Smooth muscle cell (in vitro differentiated cells): ENCODE results near the gene PTPRG. TPM values are rescaled to one million over a fixed set of nuclear protein-coding genes. Genes with fewer than 3 reads are reported as not detected.

Experiments used
- DNase-seq: peaks from one replicate; lab custom pipeline; 2025; ENCODE audit not compliant: unreplicated experiment; lab: John Stamatoyannopoulos, UW
- H2AFZ ChIP-seq: fragments of 200-600 bp; sonication (generic); 2 replicates; pipeline ENCODE4 v1.6.0; 2016; ENCODE audit warnings: antibody characterized with exemption, low read depth, mild to moderate bottlenecking
- H3F3A ChIP-seq: fragments of 200-600 bp; sonication (generic); 2 replicates; pipeline ENCODE4 v1.6.0; 2017; ENCODE audit warnings: antibody characterized with exemption, low read depth
- H3K27ac ChIP-seq: fragments of 200-600 bp; sonication (generic); 2 replicates; pipeline ENCODE4 v1.5.1; 2016; ENCODE audit warnings: low read depth, mild to moderate bottlenecking
- H3K27me3 ChIP-seq: fragments of 200-600 bp; sonication (generic); 2 replicates; pipeline ENCODE4 v1.6.1; 2016; ENCODE audit warnings: low read depth, mild to moderate bottlenecking
- H3K36me3 ChIP-seq: fragments of 200-600 bp; sonication (generic); 2 replicates; pipeline ENCODE4 v1.5.1; 2016; ENCODE audit warnings: low read depth
- H3K4me1 ChIP-seq: fragments of 200-600 bp; sonication (generic); 2 replicates; pipeline ENCODE4 v1.5.1; 2016; ENCODE audit warnings: low read depth
- H3K4me2 ChIP-seq: fragments of 200-600 bp; sonication (generic); 2 replicates; pipeline ENCODE4 v1.6.0; 2016; ENCODE audit warnings: mild to moderate bottlenecking
- H3K4me3 ChIP-seq: fragments of 200-600 bp; sonication (generic); 2 replicates; pipeline ENCODE4 v1.5.1; 2016; ENCODE audit warnings: mild to moderate bottlenecking
- H3K79me2 ChIP-seq: fragments of 200-600 bp; sonication (generic); 2 replicates; pipeline ENCODE4 v1.6.0; 2016; ENCODE audit warnings: low read depth, mild to moderate bottlenecking
- H3K9ac ChIP-seq: fragments of 200-600 bp; sonication (generic); 2 replicates; pipeline ENCODE4 v1.6.0; 2016; ENCODE audit warnings: low read depth
- H3K9me3 ChIP-seq: fragments of 200-600 bp; sonication (generic); replicated peaks from 2 replicates; pipeline ENCODE4 v1.5.1; 2016; ENCODE audit warnings: low read depth
- H4K20me1 ChIP-seq: fragments of 200-600 bp; sonication (generic); 2 replicates; pipeline ENCODE4 v1.6.0; 2016; ENCODE audit warnings: low read depth
- CTCF ChIP-seq: fragments of 200-600 bp; sonication (generic); IDR thresholded peaks from 2 replicates; pipeline ENCODE4 v1.5.1; 2017; ENCODE audit warnings: borderline replicate concordance, mild to moderate bottlenecking, antibody characterized with exemption; ENCODE audit not compliant: insufficient read depth, poor library complexity, severe bottlenecking
- WGBS: methylation state at CpG from one replicate; pipeline ENCODE4 v1.1.7; 2016; ENCODE audit warnings: low lambda C conversion rate; 5-methylcytosine and 5-hydroxymethylcytosine counted together
- polyA plus RNA-seq: library from polyadenylated mRNA; unstranded; fragments of >200 nt; fragmentation: Nextera tagmentation; extraction: Ambion mirVana; gene quantifications from 2 replicates; pipeline ENCODE4 v1.2.1, GENCODE V29; 2016
- total RNA-seq: library from RNA; depleted of rRNA; stranded (reverse); fragments of >200 nt; gene quantifications from 2 replicates; pipeline ENCODE4 v1.2.3, GENCODE V29; 2014

PTPRG gene
- total and polyA plus RNA-seq, 2 experiments from 2014 or later = 21.2 to 87.3 TPM

GRCh38 chr3:61583890-61584875 lies 22.8 kb downstream of the PTPRG start:
- H3K9ac ChIP-seq = no peak overlapping the region
- H3K27me3 ChIP-seq = no peaks in the 10 kb centered on the region
- TF ChIP-seq CTCF = no peak
- H3K9me3 ChIP-seq = no peaks in the 10 kb centered on the region
- H3K36me3 ChIP-seq = no peaks in the 10 kb centered on the region
- H4K20me1 ChIP-seq = peaks cover 96% of the 10 kb centered on the region
- H2AFZ ChIP-seq = no peak overlapping the region
- peaks cover 7% of the 10 kb centered on the region for H3F3A ChIP-seq
- peaks cover 65% of the 10 kb centered on the region for H3K79me2 ChIP-seq
- no peak for DNase-seq
- H3K4me1 ChIP-seq = peaks cover 18% of the 10 kb centered on the region
- H3K4me3 ChIP-seq = no peak overlapping the region
- WGBS = 64% methylated on average over 10 of the region's 10 CpGs
- H3K27ac ChIP-seq = peak overlapping the region; percentile 42
- peak overlapping the region; percentile 38 for H3K4me2 ChIP-seq

GRCh38 chr3:61589856-61590255 lies 28.5 kb downstream of the PTPRG start:
- Histone ChIP-seq H3K36me3 (no peaks in the 10 kb centered on the region), H3K9ac (no peak overlapping the region), H3K27me3 (no peaks in the 10 kb centered on the region), H3K4me1 (peaks cover 13% of the 10 kb centered on the region), H4K20me1 (peaks cover 94% of the 10 kb centered on the region), H3K4me3 (no peak overlapping the region), H3F3A (no peaks in the 10 kb centered on the region), H3K9me3 (no peaks in the 10 kb centered on the region), H2AFZ (no peak overlapping the region), H3K79me2 (peaks cover 62% of the 10 kb centered on the region), H3K4me2 (no peak overlapping the region), H3K27ac (no peak overlapping the region)
- no peak for DNase-seq
- no peak for TF ChIP-seq CTCF
- 69% methylated on average over 5 of the region's 5 CpGs for WGBS

DNA sequence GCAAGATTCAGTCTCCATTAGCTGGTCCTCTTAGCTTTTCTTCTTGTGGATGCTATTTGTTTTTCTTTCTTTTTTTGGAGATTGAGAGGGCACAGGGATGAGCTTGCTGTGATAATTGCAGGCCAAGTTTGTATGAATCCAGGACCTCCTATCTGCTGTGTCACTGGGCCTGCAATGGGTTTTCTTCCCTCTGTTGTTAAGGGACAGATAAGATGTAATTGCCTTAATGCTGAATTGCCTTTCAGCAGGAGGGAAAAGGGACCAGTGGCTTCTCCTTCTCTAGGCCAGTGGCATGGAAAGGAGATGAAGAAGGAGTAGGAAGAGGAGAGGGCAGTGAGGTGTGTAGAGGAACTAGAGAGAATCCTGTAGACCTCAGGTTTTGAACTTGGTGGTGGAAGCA lies 29.9 kb downstream of the PTPRG start:
- Histone ChIP-seq H3K4me2 (no peak overlapping the region), H3K9ac (no peak overlapping the region), H3F3A (no peaks in the 10 kb centered on the region), H3K27ac (no peak overlapping the region), H3K9me3 (no peaks in the 10 kb centered on the region), H2AFZ (no peak overlapping the region), H4K20me1 (peaks cover 93% of the 10 kb centered on the region), H3K79me2 (peaks cover 63% of the 10 kb centered on the region), H3K27me3 (no peaks in the 10 kb centered on the region), H3K4me1 (peaks cover 15% of the 10 kb centered on the region), H3K4me3 (no peak overlapping the region), H3K36me3 (no peaks in the 10 kb centered on the region)
- DNase-seq = no peak
- TF ChIP-seq CTCF = no peak
